ENCODE measurements around the gene ELL. TPM values are rescaled to one million over a fixed set of nuclear protein-coding genes. Genes with fewer than 3 reads are reported as not detected.
A peak's percentile ranks its signal among the peaks of the same experiment; 100 is the strongest.

Gene ELL
- total and polyA plus RNA-seq, 2 experiments from 2014 or later: 16.4 to 24.2 TPM

DNA sequence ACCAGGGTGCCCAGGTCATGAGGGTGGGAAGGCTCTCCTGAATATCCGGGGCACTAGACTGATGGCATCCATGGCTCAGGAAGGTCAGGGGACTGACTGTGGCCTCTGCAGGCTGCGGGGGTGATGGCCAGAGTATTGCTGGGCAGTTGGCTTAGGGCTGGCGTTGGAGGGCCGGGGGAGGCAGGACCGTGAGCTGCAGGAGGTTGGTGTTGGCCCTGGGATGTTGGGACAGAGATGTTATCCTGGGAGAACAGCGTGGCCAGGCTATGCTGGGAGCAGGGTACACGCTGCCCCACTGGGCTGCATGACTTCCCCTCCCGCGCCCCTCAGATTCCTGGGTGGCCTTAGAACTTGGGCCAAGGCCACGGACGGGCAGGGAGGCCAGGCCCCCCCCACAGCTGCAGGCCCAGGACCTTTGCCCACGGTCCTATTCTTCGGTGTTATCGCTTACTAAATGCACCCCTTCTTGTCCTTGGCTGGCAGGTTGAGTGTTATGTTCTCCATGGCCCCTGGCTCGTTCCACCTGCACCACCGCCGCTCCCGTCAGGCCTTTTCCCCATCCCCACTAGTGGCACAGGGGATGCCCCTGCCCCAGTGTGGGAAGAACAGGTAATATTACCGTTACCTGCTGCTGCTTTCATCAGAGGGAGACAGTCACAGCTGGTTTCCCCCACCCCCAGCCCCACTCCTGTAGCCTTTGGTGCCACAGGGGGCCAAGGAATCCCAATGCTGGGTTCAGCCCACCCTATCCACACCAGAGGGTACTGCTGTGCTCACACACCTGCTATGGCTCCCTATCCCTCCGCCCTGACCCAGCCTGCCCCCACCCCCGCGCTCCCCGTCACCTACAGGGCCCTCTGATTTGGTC is 80.7 kb downstream of the ELL start:
- no peak overlapping the region for H3K4me2 ChIP-seq (ENCODE audit: unreplicated experiment)
- no peak for DNase-seq
- H2AFZ ChIP-seq: no peak overlapping the region
- in situ Hi-C loops (cut with MboI): no loop called here
- H3F3A ChIP-seq (ENCODE audit: insufficient read depth): peaks cover 23% of the 10 kb centered on the region
- H3K9ac ChIP-seq: no peak overlapping the region
- peaks cover 8% of the 10 kb centered on the region; the same call in 1 of the 2 replicates for H3K36me3 ChIP-seq (ENCODE audit: low read depth)
- H4K20me1 ChIP-seq (ENCODE audit: insufficient read depth): no peaks in the 10 kb centered on the region
- no peaks in the 10 kb centered on the region for H3K9me2 ChIP-seq (ENCODE audit: insufficient read depth)
- no peaks in the 10 kb centered on the region for H3K9me3 ChIP-seq (ENCODE audit: low read depth)
- no peaks in the 10 kb centered on the region for H3K27me3 ChIP-seq (replicated peaks; ENCODE audit: insufficient read depth)
- TF ChIP-seq EZH2 (IDR thresholded peaks at IDR 0.05; ENCODE audit: insufficient read depth, poor library complexity, severe bottlenecking): no peak
- no peak for TF ChIP-seq EZH2phosphoT487 (IDR thresholded peaks at IDR 0.05; ENCODE audit: insufficient read depth, low read depth)
- H3K4me3 ChIP-seq: no peak overlapping the region
- WGBS, 2 experiments (ENCODE audit: low coverage in 1 of 2, low lambda C conversion rate in 2 of 2, missing lambda C conversion rate in 2 of 2): 86 to 93% methylated on average over 21 to 23 of the region's 23 CpGs
- H3K79me2 ChIP-seq (ENCODE audit: insufficient read depth): no peaks in the 10 kb centered on the region
- no peak overlapping the region for H3K27ac ChIP-seq
- no peaks in the 10 kb centered on the region for H3K4me1 ChIP-seq (ENCODE audit: insufficient read depth)

DNA sequence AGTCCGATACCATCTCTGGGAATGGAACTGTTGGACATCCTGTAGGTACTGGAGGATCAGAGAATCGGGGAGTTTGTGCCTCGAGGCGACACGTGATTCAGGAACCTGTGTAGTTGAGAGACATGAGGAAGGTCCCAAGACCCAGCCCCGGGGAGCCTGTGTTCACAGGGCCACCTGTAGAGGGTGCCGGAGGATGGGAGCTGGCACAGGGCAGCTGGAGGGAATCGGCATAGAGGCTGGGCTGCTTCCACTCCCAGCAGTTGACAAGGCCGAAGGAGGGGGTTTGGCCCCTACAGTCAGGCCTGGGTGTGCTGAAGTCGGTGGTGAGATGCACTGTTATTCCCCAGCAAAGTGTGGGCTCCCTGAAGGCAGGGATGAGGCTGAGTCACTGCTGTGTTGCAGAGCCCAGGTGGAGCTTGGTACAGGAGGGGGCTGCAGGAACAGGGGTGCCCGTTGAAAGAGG is 81.4 kb downstream of the ELL start:
- H3F3A ChIP-seq (ENCODE audit: insufficient read depth): peaks cover 23% of the 10 kb centered on the region
- WGBS, 2 experiments (ENCODE audit: low coverage in 1 of 2, low lambda C conversion rate in 2 of 2, missing lambda C conversion rate in 2 of 2): 52 to 53% methylated on average over 11 of the region's 11 CpGs
- DNase-seq: peak; percentile 39

DNA sequence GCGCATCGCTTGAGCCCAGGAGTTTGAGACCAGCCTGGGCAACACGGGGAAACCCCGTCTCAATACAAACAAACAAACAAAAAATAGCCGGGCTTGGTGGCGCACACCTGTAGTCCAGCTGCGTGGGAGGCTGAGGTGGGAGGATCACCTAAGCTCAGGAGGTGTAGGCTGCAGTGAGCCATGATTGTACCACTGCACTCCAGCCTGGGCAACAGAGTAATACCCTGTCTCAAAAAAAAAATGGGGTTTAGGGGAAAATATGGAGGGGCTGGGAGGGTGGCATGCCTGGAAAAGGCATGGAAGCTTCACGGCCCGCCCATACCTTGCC is 82.0 kb downstream of the ELL start:
- no peaks in the 10 kb centered on the region for H3K9me3 ChIP-seq (ENCODE audit: low read depth)
- no peak overlapping the region for H3K4me3 ChIP-seq
- H3K9me2 ChIP-seq (ENCODE audit: insufficient read depth): no peaks in the 10 kb centered on the region
- in situ Hi-C loops (cut with MboI): no loop called here
- no peaks in the 10 kb centered on the region for H3K4me1 ChIP-seq (ENCODE audit: insufficient read depth)
- peaks cover 23% of the 10 kb centered on the region for H3F3A ChIP-seq (ENCODE audit: insufficient read depth)
- TF ChIP-seq EZH2phosphoT487 (IDR thresholded peaks at IDR 0.05; ENCODE audit: insufficient read depth, low read depth): no peak
- no peak for TF ChIP-seq EZH2 (IDR thresholded peaks at IDR 0.05; ENCODE audit: insufficient read depth, poor library complexity, severe bottlenecking)
- H3K9ac ChIP-seq: no peak overlapping the region
- no peak overlapping the region for H3K27ac ChIP-seq
- no peak overlapping the region for H2AFZ ChIP-seq
- no peaks in the 10 kb centered on the region for H3K79me2 ChIP-seq (ENCODE audit: insufficient read depth)
- no peaks in the 10 kb centered on the region for H3K27me3 ChIP-seq (replicated peaks; ENCODE audit: insufficient read depth)
- no peak overlapping the region for H3K4me2 ChIP-seq (ENCODE audit: unreplicated experiment)
- WGBS, 2 experiments (ENCODE audit: low coverage in 1 of 2, low lambda C conversion rate in 2 of 2, missing lambda C conversion rate in 2 of 2): 95 to 98% methylated on average over 9 of the region's 9 CpGs
- no peak for DNase-seq
- H3K36me3 ChIP-seq (ENCODE audit: low read depth): peaks cover 8% of the 10 kb centered on the region; the same call in 1 of the 2 replicates
- no peaks in the 10 kb centered on the region for H4K20me1 ChIP-seq (ENCODE audit: insufficient read depth)

More for the DNA sequence above, 81.4 kb downstream of the ELL start:
- Histone ChIP-seq H3K27ac (no peak overlapping the region), H3K36me3 (ENCODE audit: low read depth) (peaks cover 8% of the 10 kb centered on the region; the same call in 1 of the 2 replicates), H3K9ac (no peak overlapping the region), H3K79me2 (ENCODE audit: insufficient read depth) (no peaks in the 10 kb centered on the region), H4K20me1 (ENCODE audit: insufficient read depth) (no peaks in the 10 kb centered on the region), H3K4me1 (ENCODE audit: insufficient read depth) (no peaks in the 10 kb centered on the region), H3K9me2 (ENCODE audit: insufficient read depth) (no peaks in the 10 kb centered on the region), H3K27me3 (replicated peaks; ENCODE audit: insufficient read depth) (no peaks in the 10 kb centered on the region), H3K4me3 (no peak overlapping the region), H3K9me3 (ENCODE audit: low read depth) (no peaks in the 10 kb centered on the region), H2AFZ (no peak overlapping the region), H3K4me2 (ENCODE audit: unreplicated experiment) (no peak overlapping the region)
- TF ChIP-seq EZH2phosphoT487 (IDR thresholded peaks at IDR 0.05; ENCODE audit: insufficient read depth, low read depth) (no peak), EZH2 (IDR thresholded peaks at IDR 0.05; ENCODE audit: insufficient read depth, poor library complexity, severe bottlenecking) (no peak)
- in situ Hi-C loops (cut with MboI): no loop called here

DNA sequence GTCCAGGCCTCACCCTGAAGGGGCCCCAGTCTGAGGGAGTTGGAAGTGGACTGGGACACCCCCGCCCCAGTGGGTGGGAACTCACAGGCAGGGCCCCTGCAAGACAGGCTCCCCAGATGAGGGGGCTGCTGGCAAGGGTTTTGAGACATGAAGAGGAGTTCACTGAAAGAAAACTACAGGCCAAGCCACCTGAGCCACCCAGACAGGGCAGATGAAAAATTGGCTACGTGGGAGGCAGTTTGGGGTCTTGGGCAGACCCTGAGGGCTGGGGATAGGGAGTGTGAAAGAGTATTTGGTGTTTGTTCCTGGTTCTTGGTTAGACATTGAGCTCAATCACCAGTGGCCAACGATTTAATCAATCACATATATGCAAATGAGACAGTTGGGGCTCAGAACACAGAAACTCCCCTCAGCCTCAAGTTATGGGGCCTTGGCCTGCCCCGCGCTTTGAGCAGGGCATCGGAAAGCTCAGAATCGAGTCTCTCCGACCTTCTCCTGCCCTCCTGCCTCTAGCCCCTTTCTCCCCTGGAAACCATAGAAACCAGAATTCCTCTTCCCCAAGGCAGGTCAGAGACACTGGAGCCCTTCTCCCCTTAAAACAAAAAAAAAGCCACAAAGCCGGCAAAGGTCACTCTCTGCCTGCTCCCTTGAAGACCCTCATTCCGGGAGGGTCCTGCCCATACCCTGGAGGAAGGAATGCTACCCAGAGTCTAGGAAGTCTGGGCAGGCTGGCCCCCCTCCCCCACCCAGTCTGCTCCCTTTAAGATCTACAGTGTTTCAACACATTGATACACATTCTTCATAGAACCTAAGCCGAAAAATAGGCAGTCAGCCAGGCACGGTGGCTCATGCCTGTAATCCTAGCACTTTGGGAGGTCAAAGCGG is 82.6 kb downstream of the ELL start:
- in situ Hi-C loops (cut with MboI): no loop called here
- no peaks in the 10 kb centered on the region for H3K4me1 ChIP-seq (ENCODE audit: insufficient read depth)
- peak; percentile 53 for DNase-seq
- H3K9me2 ChIP-seq (ENCODE audit: insufficient read depth): no peaks in the 10 kb centered on the region
- H3F3A ChIP-seq (ENCODE audit: insufficient read depth): peaks cover 23% of the 10 kb centered on the region
- no peak overlapping the region for H3K4me3 ChIP-seq
- no peak overlapping the region for H2AFZ ChIP-seq
- no peak overlapping the region for H3K27ac ChIP-seq
- H3K27me3 ChIP-seq (replicated peaks; ENCODE audit: insufficient read depth): no peaks in the 10 kb centered on the region
- no peak overlapping the region for H3K4me2 ChIP-seq (ENCODE audit: unreplicated experiment)
- no peaks in the 10 kb centered on the region for H3K79me2 ChIP-seq (ENCODE audit: insufficient read depth)
- no peaks in the 10 kb centered on the region for H3K9me3 ChIP-seq (ENCODE audit: low read depth)
- no peaks in the 10 kb centered on the region for H4K20me1 ChIP-seq (ENCODE audit: insufficient read depth)
- no peak overlapping the region for H3K9ac ChIP-seq
- 57 to 61% methylated on average over 13 of the region's 13 CpGs for WGBS, 2 experiments (ENCODE audit: low coverage in 1 of 2, low lambda C conversion rate in 2 of 2, missing lambda C conversion rate in 2 of 2)
- peaks cover 3% of the 10 kb centered on the region; the same call in 1 of the 2 replicates for H3K36me3 ChIP-seq (ENCODE audit: low read depth)
- no peak for TF ChIP-seq EZH2phosphoT487 (IDR thresholded peaks at IDR 0.05; ENCODE audit: insufficient read depth, low read depth)
- TF ChIP-seq EZH2 (IDR thresholded peaks at IDR 0.05; ENCODE audit: insufficient read depth, poor library complexity, severe bottlenecking): no peak

All from GM23248 (cell line).